ENCODE results near the gene ADIG. TPM values are rescaled to one million over a fixed set of nuclear protein-coding genes. Genes with fewer than 3 reads are reported as not detected.

Gene ADIG
- not detected in 2 replicates for total RNA-seq

- Histone ChIP-seq H3K79me2 (ENCODE audit: insufficient read depth, low read length) (no peaks in the 10 kb centered on the region), H3K4me1 (ENCODE audit: insufficient read depth, low read length) (no peaks in the 10 kb centered on the region), H3K27me3 (ENCODE audit: insufficient read depth, low read length) (peaks cover 9% of the 10 kb centered on the region), H3K4me2 (ENCODE audit: insufficient read depth, low read length) (no peak within 1 kb of the TSS), H3K36me3 (ENCODE audit: insufficient read depth, low read length) (peaks cover 4% of the 10 kb centered on the region), H4K20me1 (ENCODE audit: insufficient read depth, low read length) (no peaks in the 10 kb centered on the region), H3K4me3 (ENCODE audit: insufficient read depth, low read length) (no peak within 1 kb of the TSS), H3K9me3 (ENCODE audit: low read depth, low read length) (no peaks in the 10 kb centered on the region), H3K27ac (ENCODE audit: low read depth, low read length) (no peak within 1 kb of the TSS), H2AFZ (ENCODE audit: low read length) (no peak within 1 kb of the TSS)
- no peak for TF ChIP-seq CTCF (IDR thresholded peaks at IDR 0.05; ENCODE audit: extremely low read depth, low read depth, low read length)
- no peak for DNase-seq (ENCODE audit: insufficient read length, low spot score, missing footprints)
Measured at GRCh38 chr20:38581013-38581412, at the start of gene ADIG. ADIG (plus strand) TSS chr20:38581197; CDS start chr20:38581251, 54 bp downstream.

GRCh38 chr20:38534756-38535155 lies 46.2 kb upstream of the ADIG start:
- H3K4me3 ChIP-seq (ENCODE audit: insufficient read depth, low read length): no peak overlapping the region
- H3K27ac ChIP-seq (ENCODE audit: low read depth, low read length): no peak overlapping the region
- no peak for TF ChIP-seq CTCF (IDR thresholded peaks at IDR 0.05; ENCODE audit: extremely low read depth, low read depth, low read length)
- H3K79me2 ChIP-seq (ENCODE audit: insufficient read depth, low read length): no peaks in the 10 kb centered on the region
- H3K36me3 ChIP-seq (ENCODE audit: insufficient read depth, low read length): peaks cover 58% of the 10 kb centered on the region
- no peaks in the 10 kb centered on the region for H4K20me1 ChIP-seq (ENCODE audit: insufficient read depth, low read length)
- DNase-seq (ENCODE audit: insufficient read length, low spot score, missing footprints): no peak
- H3K27me3 ChIP-seq (ENCODE audit: insufficient read depth, low read length): no peaks in the 10 kb centered on the region
- H3K4me2 ChIP-seq (ENCODE audit: insufficient read depth, low read length): no peak overlapping the region
- H3K9me3 ChIP-seq (ENCODE audit: low read depth, low read length): no peaks in the 10 kb centered on the region
- no peak overlapping the region for H2AFZ ChIP-seq (ENCODE audit: low read length)
- H3K4me1 ChIP-seq (ENCODE audit: insufficient read depth, low read length): peaks cover 15% of the 10 kb centered on the region

GRCh38 chr20:38536310-38536709 lies 44.7 kb upstream of the ADIG start:
- Histone ChIP-seq H3K9me3 (ENCODE audit: low read depth, low read length) (no peaks in the 10 kb centered on the region), H3K4me1 (ENCODE audit: insufficient read depth, low read length) (peaks cover 15% of the 10 kb centered on the region), H3K27me3 (ENCODE audit: insufficient read depth, low read length) (no peaks in the 10 kb centered on the region), H3K4me3 (ENCODE audit: insufficient read depth, low read length) (no peak overlapping the region), H3K4me2 (ENCODE audit: insufficient read depth, low read length) (no peak overlapping the region), H3K36me3 (ENCODE audit: insufficient read depth, low read length) (peaks cover 66% of the 10 kb centered on the region), H3K79me2 (ENCODE audit: insufficient read depth, low read length) (no peaks in the 10 kb centered on the region), H4K20me1 (ENCODE audit: insufficient read depth, low read length) (no peaks in the 10 kb centered on the region), H2AFZ (ENCODE audit: low read length) (no peak overlapping the region), H3K27ac (ENCODE audit: low read depth, low read length) (peak overlapping the region; percentile 40)
- no peak for DNase-seq (ENCODE audit: insufficient read length, low spot score, missing footprints)
- TF ChIP-seq CTCF (IDR thresholded peaks at IDR 0.05; ENCODE audit: extremely low read depth, low read depth, low read length): peak; percentile 29

GRCh38 chr20:38537176-38537575 lies 43.8 kb upstream of the ADIG start:
- H3K4me3 ChIP-seq (ENCODE audit: insufficient read depth, low read length): no peak overlapping the region
- H2AFZ ChIP-seq (ENCODE audit: low read length): no peak overlapping the region
- H4K20me1 ChIP-seq (ENCODE audit: insufficient read depth, low read length): no peaks in the 10 kb centered on the region
- TF ChIP-seq CTCF (IDR thresholded peaks at IDR 0.05; ENCODE audit: extremely low read depth, low read depth, low read length): no peak
- no peaks in the 10 kb centered on the region for H3K79me2 ChIP-seq (ENCODE audit: insufficient read depth, low read length)
- peaks cover 15% of the 10 kb centered on the region for H3K4me1 ChIP-seq (ENCODE audit: insufficient read depth, low read length)
- no peaks in the 10 kb centered on the region for H3K27me3 ChIP-seq (ENCODE audit: insufficient read depth, low read length)
- no peak for DNase-seq (ENCODE audit: insufficient read length, low spot score, missing footprints)
- H3K27ac ChIP-seq (ENCODE audit: low read depth, low read length): peak overlapping the region; percentile 40
- peaks cover 71% of the 10 kb centered on the region for H3K36me3 ChIP-seq (ENCODE audit: insufficient read depth, low read length)
- no peaks in the 10 kb centered on the region for H3K9me3 ChIP-seq (ENCODE audit: low read depth, low read length)
- H3K4me2 ChIP-seq (ENCODE audit: insufficient read depth, low read length): no peak overlapping the region
